Measurements from ENCODE around the gene CLSTN1. TPM values are rescaled to one million over a fixed set of nuclear protein-coding genes. Genes with fewer than 3 reads are reported as not detected.
A peak's percentile ranks its signal among the peaks of the same experiment; 100 is the strongest.
"Not testable (repeated sequence)": the region's sequence is repeated elsewhere in the genome, so short reads cannot be mapped to it uniquely, and the experiment has no call there.

The CLSTN1 gene
- total RNA-seq, 1 donor from 2014 or later: 62.7 TPM

- DNase-seq: no peak
Observed at GRCh38 chr1:9825093-9826074, 1.6 kb upstream of the CLSTN1 start.

DNA sequence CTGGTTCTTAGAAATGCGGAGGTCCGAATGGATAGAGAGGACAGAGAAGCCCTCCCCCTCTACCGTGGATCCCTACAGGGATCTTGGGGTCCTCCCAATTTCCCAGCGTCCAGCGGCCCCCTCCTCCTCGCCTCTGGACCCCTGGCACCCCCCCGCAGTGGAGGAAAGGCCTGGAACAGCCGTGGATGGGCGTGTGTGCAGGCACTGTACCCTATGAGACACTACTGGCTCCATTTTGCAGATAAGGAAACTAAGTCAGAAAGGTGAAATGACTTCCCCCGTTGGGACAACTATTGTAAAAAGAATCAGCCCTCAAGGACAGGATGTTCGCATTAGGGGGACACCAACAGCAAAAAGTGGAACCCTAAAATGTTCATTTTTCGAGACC, 931 bp upstream of the CLSTN1 start:
- no peak for DNase-seq

- no peak for DNase-seq
Observed at GRCh38 chr1:9823693-9823942, 147 bp downstream of the CLSTN1 start.

- DNase-seq: no peak
Observed at GRCh38 chr1:9822897-9823692, 670 bp downstream of the CLSTN1 start.

GRCh38 chr1:9822490-9822889, 1.3 kb downstream of the CLSTN1 start:
- DNase-seq: no peak

- no peak for DNase-seq
Observed at GRCh38 chr1:9821710-9822109, 2.1 kb downstream of the CLSTN1 start.

DNA sequence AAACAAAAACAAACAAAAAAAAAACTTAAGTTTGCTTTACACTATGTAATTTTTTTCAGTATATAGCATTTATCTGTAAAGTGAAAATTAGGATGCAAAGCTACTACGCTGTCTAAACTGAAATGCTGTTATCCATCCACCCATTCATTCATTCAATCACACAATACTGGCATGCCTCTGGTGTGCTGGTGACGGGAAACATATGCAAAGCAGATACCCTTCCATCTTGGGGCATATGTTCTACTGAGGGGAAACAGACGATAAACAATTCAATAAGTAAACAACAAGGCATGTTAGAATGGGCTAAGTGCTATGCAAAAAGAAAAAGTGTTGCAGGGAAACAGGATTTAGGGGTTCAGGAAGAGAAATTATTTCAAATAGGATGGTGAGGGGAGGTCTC, 3.2 kb downstream of the CLSTN1 start:
- peak; percentile 10 for DNase-seq

DNA sequence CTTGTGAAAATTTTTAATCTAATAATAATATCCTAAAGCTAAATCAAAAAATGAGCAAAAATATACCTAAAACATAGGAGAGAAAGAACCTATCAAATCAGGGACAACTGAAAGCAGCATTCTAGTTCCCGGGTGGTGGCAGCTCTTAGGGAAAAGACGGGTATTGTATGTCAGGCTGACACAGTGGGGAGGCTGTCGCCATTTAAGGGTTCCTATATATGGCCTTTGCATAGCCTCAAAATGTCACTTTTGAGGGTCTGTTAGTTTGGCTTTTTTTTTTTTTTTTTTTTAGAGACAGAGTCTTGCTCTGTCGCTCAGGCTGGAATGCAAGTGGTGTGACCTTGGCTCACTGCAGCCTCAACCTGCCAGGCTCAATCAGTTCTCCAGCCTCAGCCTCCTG, 6.0 kb downstream of the CLSTN1 start:
- DNase-seq: no peak

- no peak for DNase-seq
Observed at GRCh38 chr1:9816199-9816598, 7.6 kb downstream of the CLSTN1 start.

DNA sequence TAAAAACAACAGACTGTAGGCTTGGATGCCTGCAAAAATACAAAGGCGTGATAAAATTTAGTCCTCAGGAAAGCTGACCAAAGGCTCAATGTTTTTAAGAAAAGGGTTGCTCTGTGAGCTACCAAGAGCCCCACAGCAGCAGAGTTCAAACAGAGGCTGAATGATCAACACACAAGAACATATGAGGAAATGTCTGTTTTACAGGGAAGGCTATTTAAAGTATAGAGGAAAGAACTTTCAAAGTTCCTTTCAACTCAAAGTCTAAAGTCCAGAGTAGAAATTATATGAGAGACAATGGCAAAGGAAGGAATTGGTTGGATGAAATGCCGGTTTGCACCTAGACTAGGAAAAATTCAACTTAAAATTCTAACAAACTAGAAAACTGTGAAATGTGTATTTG, 8.6 kb downstream of the CLSTN1 start:
- no peak for DNase-seq

DNA sequence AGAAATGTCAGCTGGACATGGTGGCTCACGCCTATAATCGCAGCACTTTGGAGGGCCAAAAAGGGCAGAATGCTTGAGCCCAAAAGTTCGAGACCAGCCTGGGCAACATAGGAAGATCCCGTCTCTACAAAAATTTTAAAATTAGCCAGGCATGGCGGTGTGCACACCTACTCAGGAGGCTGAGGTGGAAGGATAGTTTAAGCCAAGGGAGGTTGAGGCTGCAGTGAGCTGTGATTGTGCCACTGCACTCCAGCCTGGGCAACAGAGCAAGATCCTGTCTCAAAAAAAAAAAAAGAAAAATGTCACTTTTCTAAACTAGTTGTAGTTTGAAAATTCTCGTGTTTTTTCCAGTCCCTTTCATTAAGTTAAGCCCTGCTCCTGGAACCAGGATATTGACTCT, 9.1 kb downstream of the CLSTN1 start:
- DNase-seq: no peak

DNA sequence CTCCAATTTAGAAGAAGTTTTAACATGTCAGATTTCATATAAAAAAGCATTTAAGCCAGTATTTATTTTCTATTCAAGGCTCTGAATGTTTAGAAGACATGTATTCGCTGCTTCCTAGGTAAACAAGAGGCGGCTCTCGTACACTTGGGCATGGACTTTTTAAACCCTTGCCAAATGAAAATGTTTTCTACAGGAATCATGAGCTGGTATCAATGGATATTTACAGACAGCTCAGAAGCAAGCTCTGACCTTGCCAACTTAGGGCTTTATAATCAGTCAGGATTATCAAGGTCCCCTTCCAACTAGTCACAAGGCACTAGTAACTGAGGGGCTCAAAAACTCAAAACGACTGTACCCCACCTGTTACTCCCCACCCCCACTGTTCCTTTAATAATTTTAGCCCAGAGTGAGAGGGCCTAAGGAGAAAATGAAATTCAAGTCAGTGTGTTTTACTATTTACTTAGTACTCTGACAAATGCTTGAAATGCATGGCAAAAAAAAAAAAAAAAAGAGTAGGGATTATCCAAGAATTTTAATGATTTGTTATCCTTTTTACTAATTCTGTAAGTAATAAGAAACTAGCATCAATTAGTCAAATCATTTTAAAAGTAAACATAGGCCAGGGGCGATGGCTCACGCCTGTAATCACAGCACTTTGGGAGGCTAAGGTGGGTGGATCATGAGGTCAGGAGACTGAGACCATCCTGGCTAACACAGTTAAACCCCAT, 12.4 kb downstream of the CLSTN1 start:
- DNase-seq: no peak

GRCh38 chr1:9809100-9809510, 14.7 kb downstream of the CLSTN1 start:
- no peak for DNase-seq

DNA sequence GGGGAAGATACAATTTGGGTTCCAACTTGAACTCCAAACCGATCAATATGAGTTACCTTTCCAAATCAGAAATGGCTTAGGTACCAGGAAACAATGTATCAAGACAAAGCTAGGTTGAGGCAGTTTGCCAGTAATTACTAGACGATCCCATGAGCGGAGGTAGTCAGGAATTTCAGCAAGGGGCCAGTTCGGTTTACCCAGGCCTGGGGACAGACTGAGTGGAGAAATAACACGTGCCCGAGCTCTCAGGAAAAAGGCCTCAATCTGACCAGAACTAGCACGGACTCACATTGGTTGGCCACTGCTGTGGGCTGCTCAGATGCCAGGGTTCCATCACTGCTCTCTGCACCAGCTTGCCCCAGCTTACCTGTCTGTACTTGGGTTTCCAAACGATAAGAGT, 15.3 kb downstream of the CLSTN1 start:
- DNase-seq: no peak

DNA sequence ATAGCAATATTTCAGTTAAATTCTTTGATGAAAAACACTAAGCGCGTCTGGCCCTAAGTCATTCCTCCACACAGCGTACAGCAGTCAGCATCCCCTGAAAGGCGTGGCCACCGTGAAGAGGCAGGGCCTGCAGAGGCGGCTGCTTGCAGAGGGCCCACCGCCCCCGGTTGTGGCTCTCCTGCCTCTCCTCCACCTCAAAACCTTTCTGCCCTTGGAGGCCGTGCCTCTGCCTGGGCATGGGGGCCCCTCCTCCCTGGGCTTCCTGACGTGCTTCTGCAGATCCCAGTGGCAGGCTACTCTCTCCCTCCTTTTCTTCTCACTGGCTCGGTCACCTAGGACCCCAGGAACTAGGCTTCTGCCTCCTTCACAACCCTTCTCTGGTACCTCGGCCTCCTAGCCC, 16.2 kb downstream of the CLSTN1 start:
- DNase-seq: no peak

- DNase-seq: not testable (repeated sequence)
Observed at GRCh38 chr1:9805972-9806371, 17.8 kb downstream of the CLSTN1 start.

GRCh38 chr1:9805006-9805508, 18.7 kb downstream of the CLSTN1 start:
- no peak for DNase-seq

DNA sequence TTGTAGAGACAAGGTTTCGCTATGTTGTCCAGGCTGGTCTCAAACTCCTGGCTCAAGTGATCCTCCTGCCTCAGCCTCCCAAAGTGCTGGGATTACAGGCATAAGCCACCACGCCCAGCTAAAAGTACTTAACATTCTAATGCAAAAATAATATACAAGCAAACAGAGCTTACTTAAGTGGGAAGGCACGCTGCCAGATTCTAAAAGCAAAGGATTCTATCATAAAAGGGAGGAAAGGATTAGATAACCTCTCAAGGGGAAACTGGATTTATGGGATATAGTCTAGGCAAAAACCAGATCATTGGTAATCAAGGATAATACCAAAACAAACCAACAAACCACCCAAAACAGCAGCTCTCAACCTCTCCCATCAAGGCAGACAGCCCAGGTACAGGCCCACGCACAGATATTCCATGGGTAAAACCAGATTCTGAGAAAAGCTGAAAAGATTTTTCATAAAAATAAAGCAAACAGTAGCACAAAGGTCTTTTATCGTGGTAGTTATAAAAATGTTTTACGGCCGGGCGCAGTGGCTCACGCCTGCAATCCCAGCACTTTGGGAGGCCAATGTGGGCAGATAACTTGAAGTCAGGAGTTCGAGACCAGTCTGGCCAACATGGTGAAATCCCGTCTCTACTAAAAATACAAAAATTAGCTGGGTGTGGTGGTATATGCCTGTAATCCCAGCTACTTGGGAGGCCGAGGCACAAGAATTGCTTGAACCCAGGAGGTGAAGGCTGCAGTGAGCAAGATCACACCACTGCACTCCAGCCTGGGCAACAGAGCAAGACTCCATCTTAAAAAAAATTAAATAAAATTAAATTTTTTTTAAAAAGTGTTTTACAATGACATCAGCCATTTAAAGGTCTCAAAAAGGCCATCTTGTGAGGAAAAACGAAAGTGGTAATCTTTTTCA, 20.5 kb downstream of the CLSTN1 start:
- not testable (repeated sequence) for DNase-seq

GRCh38 chr1:9801909-9802308, 21.9 kb downstream of the CLSTN1 start:
- DNase-seq: no peak

DNA sequence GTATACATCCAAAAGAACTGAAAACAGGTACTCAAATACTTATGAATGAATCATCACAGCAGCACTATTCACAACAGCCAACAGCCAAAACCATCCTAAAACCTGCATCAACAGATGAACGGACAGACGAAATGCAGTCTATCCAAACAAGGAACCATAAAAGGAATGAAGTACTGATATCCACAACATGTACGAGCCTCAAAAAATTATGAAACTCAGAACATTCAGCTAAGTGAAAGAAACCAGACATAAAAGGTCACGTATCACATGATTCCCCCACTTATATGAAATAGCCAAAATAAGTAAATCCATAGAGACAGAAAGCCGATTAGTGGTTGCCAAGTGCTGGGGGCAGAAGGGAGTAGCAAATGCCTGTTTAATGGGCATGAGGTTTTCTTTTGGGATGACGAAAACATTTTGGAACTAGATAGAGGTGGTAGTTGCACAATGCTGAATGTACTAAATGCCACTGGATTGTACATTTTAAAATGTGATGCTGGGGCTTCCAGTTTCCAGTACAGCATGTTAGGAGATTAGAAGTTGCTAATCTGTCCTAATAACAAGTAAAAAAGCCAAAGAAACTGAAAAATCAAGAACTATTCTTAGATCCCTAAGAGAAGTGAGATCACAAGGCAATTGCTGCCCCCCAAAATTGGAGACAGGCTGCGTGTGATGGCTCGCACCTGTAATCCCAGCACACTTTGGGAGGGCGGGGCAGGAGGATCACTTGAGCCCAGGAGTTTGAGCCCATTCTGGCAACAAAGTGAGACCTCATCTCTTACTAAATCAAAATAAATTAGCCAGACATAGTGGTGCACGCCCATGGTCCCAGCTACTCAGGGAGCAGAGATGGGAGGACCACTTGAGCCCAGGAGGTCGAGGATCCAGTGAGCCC, 25.3 kb downstream of the CLSTN1 start:
- DNase-seq: no peak

- DNase-seq: no peak
Observed at GRCh38 chr1:9797049-9797448, 26.7 kb downstream of the CLSTN1 start.
